ENCODE results near the gene F2R.

GRCh38 chr5:76762484-76762883 lies 46.6 kb downstream of the F2R start:
- TF ChIP-seq CTCF (IDR thresholded peaks at IDR 0.05; ENCODE audit: low read depth, low read length), result no peak
- no peak for TF ChIP-seq POLR2A (IDR thresholded peaks at IDR 0.05; ENCODE audit: extremely low read depth, insufficient read length)
- TF ChIP-seq MYC (IDR thresholded peaks at IDR 0.05; ENCODE audit: low read depth, low read length), result no peak

Measured in NB4 (cell line).